Hematopoietic multipotent progenitor cell treated with erythropoietin and hydrocortisone succinate and interleukin-3 and kit ligand, for 15 days (in vitro differentiated cells): ENCODE data around the gene HIVEP3.
"Not testable (repeated sequence)": the region's sequence is repeated elsewhere in the genome, so short reads cannot be mapped to it uniquely, and the experiment has no call there.

Experiments
- DNase-seq: peaks from one replicate; pipeline ENCODE4 v3.0.0-alpha.2; 2015; ENCODE audit warnings: low spot score

Gene HIVEP3

DNA sequence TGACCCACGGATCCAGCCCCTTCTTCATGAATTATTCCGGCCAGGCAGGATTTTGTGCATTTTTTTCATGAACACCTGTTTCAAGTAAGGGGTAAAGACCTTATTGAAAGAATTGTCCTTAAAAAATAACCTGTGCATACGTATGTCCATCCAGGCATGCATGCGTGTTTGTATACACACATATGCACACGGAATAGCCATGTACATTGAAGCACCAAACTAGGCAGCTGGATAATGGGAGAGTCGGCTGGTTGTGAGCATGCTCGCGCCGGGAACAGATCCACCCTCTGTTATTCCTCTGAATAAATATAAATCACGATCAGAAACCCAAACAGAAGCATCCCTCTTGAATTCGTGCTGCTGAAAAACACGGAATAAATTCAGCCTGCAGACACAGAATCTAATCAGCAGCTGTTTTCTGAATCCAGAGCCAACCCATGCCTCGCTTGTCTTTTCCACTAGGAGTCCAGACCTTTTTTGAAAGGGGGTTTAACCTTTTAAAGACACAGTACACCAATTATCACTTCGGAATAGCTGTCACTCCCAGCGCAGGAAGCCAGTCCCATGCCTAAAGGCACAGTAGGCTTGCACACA, at the start of gene HIVEP3:
Gene HIVEP3, minus strand, starts transcription at position 473 of the 594 bp plus-strand sequence.
- DNase-seq = no peak

DNA sequence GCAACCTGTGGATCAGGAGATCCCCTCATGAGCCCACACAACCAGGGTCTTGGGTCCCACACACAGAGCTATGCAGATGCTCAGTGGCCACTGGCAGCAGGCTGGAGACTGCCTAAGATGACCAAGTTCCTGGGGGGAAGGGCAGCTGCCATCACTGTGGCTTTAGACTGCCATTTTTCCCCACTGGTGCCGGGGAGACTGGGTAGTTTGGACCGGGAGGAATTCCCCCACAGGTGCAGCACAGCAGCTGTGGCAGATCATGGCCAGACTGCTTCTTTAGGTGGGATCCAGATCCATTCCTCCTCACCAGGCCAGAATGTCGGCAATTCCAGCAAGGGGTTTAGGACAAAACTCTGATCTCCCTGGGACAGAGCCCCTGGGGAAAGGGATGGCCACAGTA, 45.7 kb upstream of the HIVEP3 start:
- no peak for DNase-seq

DNA sequence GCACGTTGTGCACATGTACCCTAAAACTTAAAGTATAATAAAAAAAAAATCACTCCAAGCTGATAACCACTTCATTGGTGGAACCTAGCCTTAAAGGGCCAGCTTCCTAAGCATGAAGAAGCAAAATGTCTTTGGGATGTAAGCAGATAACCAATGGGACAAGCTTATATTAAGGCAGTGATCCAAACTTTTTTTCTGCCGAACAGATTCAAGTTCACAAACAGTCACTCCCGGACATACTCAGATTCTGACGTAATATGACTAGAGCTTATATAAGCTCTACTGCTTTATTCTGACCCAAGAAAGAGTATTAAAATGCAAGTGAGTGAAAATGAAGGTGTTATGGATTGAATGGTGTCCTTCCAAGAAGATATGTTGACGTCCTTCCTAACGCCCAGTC, 44.9 kb upstream of the HIVEP3 start:
- no peak for DNase-seq

DNA sequence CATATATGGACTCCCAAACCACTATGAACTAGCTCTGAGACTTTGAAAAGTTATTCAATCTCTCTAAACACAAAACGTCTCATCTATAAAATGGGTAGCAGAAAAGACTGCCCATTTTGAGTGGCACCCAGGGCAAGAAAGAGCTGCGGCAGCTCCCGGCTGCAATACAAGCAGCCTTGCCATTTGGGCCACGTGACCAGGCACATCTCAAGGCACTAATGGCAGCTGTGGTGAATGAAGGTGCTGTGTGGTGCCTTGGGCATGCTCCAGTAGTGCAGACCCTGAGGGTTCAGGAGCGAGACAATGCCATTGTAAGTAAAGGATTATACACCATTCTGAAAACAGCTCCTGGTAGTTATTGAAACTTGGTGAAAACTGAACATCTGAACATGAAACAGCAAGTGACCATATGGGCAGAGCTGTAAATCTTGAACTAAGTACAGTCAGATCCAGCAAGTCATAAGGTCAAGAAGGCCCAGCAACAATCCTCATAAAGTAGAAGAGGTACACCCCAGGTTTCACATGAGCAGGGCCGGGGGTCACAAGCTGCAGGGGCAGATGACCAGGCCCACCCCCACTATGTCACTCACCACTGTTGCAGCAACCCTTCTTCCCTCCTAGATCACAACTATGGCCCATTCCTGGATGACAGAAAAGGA, 39.4 kb upstream of the HIVEP3 start:
- DNase-seq = no peak

DNA sequence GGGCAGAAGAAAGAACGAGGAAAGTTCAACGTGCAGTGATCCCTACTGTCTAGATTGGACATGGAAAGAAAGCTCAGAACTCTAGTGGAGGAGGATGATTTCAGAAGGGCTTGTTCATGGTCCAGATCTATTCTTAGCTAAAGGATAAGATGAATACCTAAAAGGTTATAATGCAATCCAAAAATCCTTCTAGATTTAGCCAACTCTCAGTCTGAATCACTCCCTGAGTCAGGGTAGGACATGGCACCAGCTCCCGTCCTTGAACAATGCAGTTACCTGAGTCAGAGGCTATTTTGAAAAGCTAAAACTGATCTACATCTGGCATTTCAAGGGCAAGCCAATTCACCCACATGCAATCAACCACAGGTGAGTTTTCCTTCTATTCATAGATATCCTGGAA, 38.8 kb upstream of the HIVEP3 start:
- no peak for DNase-seq

DNA sequence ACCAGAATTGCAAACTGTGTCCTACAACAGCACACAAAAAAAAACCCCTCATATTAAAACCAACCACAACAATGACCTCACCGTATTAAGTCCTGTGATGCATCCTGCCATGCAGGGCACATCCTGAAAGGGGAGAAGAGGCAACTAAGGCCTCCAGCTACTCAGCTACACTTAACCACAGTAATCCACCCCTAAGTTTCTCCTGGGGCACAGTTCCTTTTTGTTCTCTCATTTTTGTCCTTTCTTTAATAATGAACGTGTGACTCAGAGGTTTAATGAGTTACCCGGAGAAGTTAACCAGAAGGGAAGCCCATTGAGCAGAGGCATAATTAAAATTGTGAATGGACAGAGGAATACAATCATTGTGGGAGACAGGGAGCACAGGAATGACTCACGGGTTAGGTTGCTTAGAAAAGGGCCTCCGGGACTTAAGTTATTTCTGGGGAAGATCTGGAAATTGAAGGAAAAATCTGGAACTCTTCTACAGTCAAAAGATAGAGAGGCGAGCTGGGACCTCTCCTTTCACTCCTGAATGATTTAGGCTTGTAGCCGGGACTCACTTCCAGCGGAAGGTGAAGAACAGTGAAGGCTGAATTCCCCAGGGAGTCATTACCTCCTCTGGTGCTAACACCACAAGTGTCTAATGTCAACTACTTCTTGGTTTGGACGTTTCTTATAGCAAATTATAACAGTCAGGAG, 36.9 kb upstream of the HIVEP3 start:
- no peak for DNase-seq

DNA sequence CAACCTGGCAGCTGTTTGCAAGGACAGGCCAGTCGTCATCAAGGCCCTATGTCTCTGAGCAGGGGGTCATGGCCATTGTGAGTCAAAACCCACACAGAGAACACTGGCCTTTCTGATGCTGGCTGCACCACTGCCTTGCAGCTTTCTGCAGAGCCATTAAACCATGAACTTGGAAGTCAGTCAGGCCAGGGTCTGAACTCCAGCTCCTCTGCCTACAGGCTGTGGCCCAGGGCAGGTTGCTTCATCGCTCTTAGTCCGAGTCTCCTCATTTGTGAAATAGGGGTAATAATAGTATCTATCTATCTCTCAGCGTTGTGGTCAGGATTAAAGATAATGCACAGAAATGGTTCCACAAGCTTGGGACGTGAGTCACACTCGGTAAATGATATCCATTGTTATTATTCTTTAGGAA, 35.8 kb upstream of the HIVEP3 start:
- DNase-seq = no peak

DNA sequence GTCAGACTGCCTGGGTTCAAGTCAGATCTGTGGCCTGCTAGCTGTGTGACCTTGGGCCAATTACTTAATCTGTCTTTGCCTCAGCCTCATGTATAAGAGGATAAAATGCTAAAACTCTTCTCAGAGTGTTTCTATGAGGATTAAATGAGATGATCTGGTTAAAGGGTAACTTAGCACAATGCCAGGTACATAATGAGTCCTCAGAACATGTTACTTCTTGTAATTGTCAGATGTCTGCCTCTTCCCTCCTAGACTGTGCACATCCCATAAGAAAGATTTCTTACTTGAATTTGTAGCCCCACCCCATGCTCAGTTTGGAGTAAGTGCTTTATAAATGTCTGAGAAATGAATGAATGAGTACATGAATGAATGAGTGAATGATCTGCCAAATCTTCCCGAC, 34.6 kb upstream of the HIVEP3 start:
- no peak for DNase-seq

DNA sequence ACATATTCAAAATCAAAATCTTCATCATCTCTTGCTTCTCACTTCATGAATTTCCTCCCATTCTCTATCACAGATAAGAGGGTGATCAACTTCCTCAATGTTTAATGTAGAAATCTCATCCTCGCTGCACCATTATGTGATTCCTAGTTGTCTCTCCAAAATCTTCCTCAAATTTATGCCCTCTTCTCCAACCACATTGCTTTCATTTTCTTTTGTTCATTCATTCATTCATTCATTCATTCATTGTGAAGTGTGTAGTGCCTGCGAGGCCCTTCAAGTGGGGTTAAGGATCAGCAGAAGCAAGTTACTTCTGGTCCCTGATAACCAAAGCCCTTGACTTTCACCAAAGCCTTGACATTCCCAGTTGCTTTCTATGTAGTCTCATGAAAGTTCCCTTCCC, 33.5 kb upstream of the HIVEP3 start:
- DNase-seq = no peak

DNA sequence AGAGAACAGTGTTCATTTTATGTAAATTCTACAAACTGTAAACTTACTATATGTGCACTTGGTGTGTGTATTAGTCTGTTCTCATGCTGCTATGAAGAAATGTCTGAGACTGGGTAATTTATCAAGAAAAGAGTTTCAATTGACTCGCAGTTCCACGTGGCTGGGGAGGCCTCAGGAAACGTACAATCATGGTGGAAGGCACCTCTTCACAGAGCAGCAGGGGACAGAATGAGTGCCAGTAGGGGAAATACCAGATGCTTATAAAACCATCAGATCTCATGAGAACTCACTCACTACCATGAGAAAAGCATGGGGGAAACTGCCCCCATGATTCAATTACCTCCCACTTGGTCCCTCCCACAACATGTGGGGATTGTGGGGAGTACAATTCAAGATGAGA, 32.8 kb upstream of the HIVEP3 start:
- not testable (repeated sequence) for DNase-seq

DNA sequence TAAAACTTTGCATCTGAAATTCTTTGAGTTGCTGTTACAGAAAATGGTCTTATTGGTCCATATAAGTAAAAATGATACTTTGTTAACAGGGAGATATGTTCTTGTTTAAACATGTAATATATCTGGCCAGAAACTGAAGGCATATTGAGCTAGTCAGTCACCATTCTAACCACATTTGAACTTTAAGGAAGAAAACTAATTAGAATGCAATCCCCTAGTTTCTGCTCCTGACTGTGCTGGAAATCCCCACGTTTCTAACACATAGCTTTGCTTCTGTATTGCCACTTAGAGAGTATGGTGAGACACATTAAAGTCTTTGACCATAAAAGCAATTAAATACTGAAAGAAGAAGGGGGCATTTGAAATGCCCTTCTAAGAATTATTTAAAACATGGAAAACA, 32.1 kb upstream of the HIVEP3 start:
- DNase-seq = no peak

DNA sequence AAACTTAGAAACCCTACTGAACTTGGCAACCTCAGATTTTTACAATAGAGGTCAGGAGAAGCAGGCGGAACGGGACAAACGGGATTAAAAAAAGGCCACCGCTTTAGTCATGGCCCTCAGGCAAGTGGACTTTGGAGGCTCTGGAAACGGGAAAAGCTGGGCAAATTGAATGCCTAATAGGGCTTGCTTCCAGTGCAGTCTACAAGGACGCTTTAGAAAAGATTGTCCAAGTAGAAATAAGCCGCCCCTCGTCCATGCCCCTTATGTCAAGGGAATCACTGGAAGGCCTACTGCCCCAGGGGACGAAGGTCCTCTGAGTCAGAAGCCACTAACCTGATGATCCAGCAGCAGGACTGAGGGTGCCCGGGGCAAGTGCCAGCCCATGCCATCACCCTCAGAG, 27.2 kb upstream of the HIVEP3 start:
- DNase-seq = not testable (repeated sequence)

DNA sequence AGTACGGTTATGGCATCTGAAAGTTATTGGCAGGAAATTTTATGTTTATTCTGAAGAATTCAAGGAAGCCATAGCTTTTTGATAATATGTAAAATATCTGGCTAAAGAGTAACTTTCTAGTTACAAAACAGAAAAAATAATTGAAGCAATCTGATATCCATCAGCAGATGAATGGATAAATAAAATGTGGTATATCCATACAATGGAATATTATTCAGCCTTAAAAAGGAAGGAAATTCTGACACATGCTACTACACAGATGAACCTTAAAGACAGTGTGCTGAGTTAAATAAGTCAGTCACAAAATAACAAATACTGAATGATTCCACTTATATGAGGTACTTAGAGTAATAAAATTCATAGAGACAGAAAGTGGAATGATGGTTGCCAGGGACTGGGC, 25.0 kb upstream of the HIVEP3 start:
- DNase-seq = no peak

DNA sequence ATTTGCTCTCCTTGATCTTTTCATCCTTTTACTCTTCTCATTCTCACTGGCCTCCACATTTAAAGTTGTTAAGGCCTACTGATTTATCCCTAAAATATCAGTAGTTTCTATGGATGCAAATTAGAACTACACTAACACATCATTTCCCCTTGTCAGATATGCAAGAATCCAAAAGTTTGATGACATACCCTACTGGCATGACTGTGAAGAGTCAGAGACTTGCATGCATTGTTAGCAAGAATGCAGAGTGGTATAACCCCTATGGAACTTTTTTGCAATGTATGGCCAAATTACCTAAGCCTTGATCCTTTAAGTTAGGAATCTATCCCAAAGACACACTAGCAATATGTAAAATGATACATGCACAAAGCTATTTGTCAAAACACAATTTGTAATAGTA, 23.6 kb upstream of the HIVEP3 start:
- DNase-seq = no peak

DNA sequence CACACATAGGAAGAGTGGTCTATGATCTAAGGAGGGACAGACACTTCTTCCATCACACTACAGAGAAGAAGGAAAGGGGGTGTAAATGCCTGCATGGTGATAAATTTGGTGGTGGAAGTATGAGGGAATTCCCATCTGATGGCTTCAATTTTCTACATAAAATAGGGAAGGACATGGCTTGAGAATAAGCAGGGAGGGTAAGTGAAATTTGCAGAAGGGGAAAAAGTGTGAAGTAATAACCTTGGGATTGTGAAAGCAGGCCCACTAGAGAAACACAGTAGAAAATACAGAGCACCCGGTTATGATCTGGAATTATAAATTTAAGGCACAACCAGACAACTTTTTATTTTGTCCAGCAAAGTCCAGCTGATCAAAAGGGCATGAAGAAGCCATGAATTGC, 22.7 kb upstream of the HIVEP3 start:
- DNase-seq = no peak

DNA sequence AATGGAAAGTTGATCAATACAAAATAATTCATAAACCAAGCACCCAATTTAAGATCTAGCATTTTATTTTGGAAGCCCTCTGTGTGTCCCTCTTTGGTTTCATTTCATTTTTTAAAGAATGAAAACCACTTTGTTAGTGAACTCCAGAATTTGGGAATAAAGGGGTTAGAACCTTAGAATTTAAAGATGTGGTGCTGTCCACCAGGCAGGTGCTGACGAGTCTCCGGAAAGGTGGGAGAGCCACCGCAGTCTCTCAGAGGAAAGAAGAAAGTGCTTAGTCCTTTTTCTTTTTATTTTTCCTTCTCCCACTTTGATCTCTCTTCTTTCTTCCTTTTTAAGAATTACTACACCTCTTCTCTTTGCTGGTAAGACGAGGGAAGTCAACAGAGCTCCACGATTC, 20.5 kb upstream of the HIVEP3 start:
- no peak for DNase-seq

DNA sequence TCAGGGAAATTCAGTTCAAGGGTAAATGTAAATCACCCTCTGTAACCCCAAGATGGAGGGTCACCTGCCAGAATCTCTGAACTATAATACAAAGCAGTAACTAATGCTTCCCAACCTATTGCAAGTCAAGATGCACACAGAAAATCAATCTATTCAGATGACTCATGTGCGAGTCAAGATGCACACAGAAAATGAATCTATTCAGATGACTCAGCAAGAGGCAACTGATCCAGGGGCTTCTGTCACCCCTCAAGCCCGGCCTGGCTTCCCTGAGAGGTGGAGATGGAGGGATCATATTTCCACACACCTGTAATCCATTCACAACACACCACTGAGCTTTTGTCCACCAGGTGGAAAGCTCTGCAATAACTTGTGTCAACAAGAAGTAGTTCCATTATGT, 17.4 kb upstream of the HIVEP3 start:
- DNase-seq = no peak

DNA sequence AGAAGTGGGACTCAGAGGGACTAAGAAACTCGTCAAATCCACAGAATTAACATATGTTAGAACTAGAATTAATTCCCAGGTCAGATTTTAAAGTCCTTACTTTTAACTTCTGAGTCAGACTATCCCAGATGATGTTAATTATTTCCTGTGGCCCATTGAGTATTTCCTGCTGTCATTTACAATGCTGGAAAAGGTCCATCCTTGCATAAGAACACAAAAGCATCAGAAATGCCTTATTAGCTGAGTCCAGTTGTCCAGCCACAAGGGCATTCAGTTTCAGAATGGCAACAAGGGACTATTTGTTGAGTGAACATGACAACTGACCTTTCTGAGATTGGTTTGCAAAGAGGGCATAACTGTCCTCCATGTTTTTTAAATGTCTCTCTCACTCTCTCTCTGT, 16.5 kb upstream of the HIVEP3 start:
- no peak for DNase-seq

DNA sequence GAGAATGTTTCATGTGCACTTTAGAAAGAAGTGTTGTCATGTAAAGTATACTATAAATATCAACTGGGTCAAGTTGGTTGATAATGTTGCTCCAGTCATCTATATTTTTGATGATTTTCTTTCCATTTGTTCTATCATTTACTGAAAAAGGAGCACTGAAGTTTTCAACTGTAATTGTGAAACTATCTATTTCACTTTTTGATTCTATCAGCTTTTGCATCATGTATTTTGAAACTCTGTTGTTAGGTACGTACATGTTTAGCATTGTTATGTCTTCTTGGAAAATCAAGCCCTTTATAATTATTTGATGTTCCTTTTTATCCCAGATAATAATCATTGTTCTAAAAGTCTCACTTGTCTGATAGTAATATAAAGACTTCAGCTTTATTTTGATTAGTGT, 14.4 kb upstream of the HIVEP3 start:
- no peak for DNase-seq

DNA sequence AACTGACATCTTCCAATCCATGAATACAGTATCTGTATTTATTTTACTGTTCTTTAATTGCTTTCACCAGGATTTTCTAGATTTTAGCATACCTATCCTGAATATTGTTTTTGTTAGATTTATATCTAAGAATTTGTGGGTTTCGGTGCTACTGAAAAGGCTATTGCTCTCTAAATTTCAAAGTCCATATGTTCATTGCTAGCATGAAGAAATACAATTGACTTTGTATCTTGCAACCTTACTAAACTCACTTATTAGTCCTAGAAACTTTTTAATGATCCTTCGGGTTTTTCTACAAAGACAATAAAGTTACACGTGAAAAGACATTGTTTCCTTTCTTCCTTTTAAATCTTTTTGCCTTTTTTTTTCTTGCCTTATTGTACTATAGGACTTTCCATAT, 12.9 kb upstream of the HIVEP3 start:
- DNase-seq = no peak

DNA sequence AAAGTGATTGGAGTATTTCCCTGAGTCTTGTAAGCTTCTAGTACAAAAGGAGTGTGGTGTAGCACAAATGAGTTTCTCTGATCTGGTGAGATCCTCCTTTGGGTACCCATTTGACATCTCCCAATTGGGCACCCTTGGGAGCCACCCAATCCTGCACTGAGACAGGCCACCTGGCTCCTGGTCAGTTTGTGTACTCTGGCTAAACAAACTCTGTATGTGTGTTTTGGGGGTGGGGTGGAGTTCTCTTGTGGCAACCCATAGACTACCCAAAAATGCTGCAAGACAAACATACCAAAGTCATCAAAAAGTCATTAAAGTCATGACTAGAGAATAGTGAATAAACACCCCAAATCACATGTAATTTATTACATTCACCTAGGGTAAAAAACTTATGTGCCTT, 8.4 kb upstream of the HIVEP3 start:
- DNase-seq = no peak

DNA sequence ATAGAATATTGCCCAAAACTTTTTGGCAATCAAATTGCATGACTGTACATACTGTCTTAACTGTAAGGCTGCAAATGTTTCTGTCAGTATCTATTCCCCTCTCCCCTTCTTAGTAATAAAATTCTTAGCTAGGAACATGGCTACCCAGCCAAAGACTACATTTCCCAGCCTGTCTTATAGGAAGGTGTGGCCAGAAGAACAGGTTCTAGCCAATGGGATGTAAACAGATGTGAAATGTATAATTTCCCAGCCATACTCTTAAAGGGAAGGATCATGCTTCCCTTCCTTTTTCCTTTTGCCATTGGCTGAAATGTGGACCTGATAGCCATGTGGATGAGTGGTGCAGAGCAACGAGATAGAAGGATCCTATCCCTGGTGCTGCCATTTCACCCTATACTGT, 7.0 kb upstream of the HIVEP3 start:
- DNase-seq = no peak

DNA sequence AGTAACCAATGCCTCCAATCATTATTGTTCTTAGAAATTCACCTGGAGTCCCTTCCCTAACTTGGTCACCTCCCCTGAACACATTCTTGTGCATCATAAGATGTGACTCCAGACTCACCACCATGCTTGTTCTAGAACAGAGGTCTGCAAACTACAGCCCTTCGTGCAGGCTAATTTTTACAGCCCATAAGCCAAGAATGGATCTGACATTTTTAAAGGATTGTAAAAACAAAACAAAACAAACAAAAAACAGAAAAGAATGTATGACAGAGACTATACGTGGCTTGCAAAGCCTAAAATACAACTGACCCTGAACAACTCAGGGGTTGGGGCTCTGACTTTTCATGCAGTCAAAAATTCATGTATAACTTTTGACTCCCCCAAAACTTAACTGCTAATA, 6.2 kb upstream of the HIVEP3 start:
- no peak for DNase-seq

DNA sequence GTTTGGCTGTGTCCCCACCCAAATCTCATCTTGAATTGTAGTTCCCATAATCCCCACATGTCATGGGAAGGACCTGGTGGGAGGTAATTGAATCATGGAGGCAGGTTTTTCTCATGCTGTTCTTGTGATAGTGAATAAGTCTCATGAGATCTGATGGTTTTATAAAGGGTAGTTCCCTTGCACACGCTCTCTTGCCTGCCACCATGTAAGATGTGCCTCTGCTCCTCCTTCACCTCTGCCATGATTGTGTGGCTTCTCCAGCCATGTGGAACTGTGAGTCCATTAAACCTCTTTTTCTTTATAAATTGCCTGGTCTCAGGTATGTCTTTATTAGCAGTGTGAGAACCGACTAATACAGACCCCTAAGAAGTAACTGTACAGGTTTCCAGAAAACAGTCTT, 2.5 kb upstream of the HIVEP3 start:
- DNase-seq = not testable (repeated sequence)
